ENCODE data around the gene CLMN. TPM values are rescaled to one million over a fixed set of nuclear protein-coding genes. Genes with fewer than 3 reads are reported as not detected.
"Not testable (repeated sequence)": the region's sequence is repeated elsewhere in the genome, so short reads cannot be mapped to it uniquely, and the experiment has no call there.

Gene CLMN
- total RNA-seq, 5 donors from 2014 or later (not counting 1 experiment from before 2014, with no cell fraction given), result 0.68 to 2.2 (median 0.99) TPM

DNA sequence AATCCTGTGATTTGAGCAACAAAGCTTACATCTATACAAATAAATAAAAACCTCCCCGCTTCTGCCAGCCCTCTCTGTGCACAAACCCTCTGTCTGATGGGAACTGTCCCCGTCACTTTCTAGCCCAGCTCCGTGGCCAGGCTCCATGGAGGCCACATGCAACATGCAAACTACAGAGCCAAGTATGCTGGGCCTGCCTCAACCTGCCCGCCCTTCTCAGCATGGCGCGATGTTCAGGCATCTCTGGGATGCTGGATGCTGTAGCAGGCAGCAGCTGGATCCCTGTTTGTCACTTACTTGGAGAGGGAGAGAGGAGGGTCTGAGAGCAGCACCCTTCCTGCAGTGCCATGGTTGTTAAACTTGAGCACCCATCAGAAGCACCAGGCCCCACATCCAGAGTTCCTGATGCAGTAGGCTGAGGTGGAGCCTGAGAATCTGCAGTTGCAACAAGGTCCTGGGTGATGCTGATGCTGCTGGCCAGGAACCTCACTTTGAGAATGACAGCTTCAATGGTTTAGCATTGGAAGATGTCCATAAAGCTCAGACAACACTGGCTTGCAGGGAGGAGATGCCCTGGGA, 32.4 kb downstream of the CLMN start:
- Mint-ChIP-seq H3K4me3 (no peak overlapping the region), H3K36me3 (no peaks in the 10 kb centered on the region)
- POLR2A ChIA-PET, result no interaction called here

DNA sequence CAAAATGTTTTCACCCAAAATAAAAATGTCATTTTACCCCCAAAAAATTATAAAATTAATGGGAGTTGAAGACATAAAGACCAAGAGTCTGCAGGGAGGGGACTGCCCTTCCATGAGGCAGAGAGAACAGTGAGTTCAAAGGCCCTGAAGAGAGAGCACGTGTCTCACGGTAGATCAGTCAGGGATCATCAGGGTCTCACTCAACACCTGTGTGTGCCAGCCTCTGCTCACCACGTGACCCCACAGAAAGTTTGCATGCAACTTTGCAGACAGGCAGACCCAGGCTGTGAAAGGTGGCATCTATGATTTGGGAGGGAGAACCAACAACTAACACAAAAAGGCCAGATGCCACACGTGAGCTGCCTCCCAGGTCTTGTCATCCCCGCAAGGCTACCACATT, 33.1 kb downstream of the CLMN start:
- Mint-ChIP-seq H3K36me3 (no peaks in the 10 kb centered on the region), H3K27ac (no peak overlapping the region), H3K9me3 (peaks cover 0 to 3% (median 0%) of the 10 kb centered on the region in 3 donors), H3K27me3 (peaks cover 10 to 19% of the 10 kb centered on the region in 2 donors), H3K4me1 (peaks cover 0 to 3% (median 0%) of the 10 kb centered on the region in 3 donors), H3K4me3 (no peak overlapping the region)
- no peak overlapping the region for H3K27ac ChIP-seq (ENCODE audit: low read length)
- ATAC-seq (replicated peaks in 1 of 4) (no peak), DNase-seq (no peak)
- H3K36me3 ChIP-seq (ENCODE audit: control insufficient read depth in 2 of 2, extremely low read depth in 1 of 2, insufficient read depth in 1 of 2, low read length in 1 of 2), result no peaks in the 10 kb centered on the region
- H3K4me3 ChIP-seq (ENCODE audit: control insufficient read depth in 1 of 2, extremely low read depth in 1 of 2, low read length in 1 of 2), result no peak overlapping the region
- 48% methylated on average over 3 of the region's 5 CpGs for WGBS (ENCODE audit: insufficient coverage)
- H3K9me3 ChIP-seq, result no peaks in the 10 kb centered on the region
- ChIA-PET CTCF (no interaction called here), POLR2A (no interaction called here)
- H3K27me3 ChIP-seq (replicated peaks in 1 of 2; ENCODE audit: control insufficient read depth in 2 of 2, extremely low read depth in 1 of 2, insufficient read depth in 2 of 2, low read length in 1 of 2), result peaks cover 0 to 37% of the 10 kb centered on the region in 2 experiments
- H3K4me1 ChIP-seq (ENCODE audit: control insufficient read depth in 1 of 2, extremely low read depth in 1 of 2, insufficient read depth in 2 of 2, low read length in 2 of 2), result no peaks in the 10 kb centered on the region

More for the DNA sequence above, 32.4 kb downstream of the CLMN start:
- DNase-seq (no peak), ATAC-seq (replicated peaks in 1 of 4) (no peak)
- no peaks in the 10 kb centered on the region for H3K9me3 ChIP-seq
- H3K36me3 ChIP-seq (ENCODE audit: control insufficient read depth in 2 of 2, extremely low read depth in 1 of 2, insufficient read depth in 1 of 2, low read length in 1 of 2), result no peaks in the 10 kb centered on the region
- H3K9me3 Mint-ChIP-seq, result peaks cover 0 to 3% (median 0%) of the 10 kb centered on the region in 3 donors
- no peak overlapping the region for H3K27ac Mint-ChIP-seq
- H3K27me3 ChIP-seq (replicated peaks in 1 of 2; ENCODE audit: control insufficient read depth in 2 of 2, extremely low read depth in 1 of 2, insufficient read depth in 2 of 2, low read length in 1 of 2), result peaks cover 0 to 39% of the 10 kb centered on the region in 2 experiments
- H3K27me3 Mint-ChIP-seq, result peaks cover 10 to 20% of the 10 kb centered on the region in 2 donors
- no peak overlapping the region for H3K27ac ChIP-seq (ENCODE audit: low read length)
- WGBS (ENCODE audit: insufficient coverage), result 88% methylated on average over 6 of the region's 6 CpGs
- H3K4me3 ChIP-seq (ENCODE audit: control insufficient read depth in 1 of 2, extremely low read depth in 1 of 2, low read length in 1 of 2), result no peak overlapping the region
- CTCF ChIA-PET, result no interaction called here
- H3K4me1 Mint-ChIP-seq, result peaks cover 0 to 3% (median 0%) of the 10 kb centered on the region in 3 donors
- no peaks in the 10 kb centered on the region for H3K4me1 ChIP-seq (ENCODE audit: control insufficient read depth in 1 of 2, extremely low read depth in 1 of 2, insufficient read depth in 2 of 2, low read length in 2 of 2)

DNA sequence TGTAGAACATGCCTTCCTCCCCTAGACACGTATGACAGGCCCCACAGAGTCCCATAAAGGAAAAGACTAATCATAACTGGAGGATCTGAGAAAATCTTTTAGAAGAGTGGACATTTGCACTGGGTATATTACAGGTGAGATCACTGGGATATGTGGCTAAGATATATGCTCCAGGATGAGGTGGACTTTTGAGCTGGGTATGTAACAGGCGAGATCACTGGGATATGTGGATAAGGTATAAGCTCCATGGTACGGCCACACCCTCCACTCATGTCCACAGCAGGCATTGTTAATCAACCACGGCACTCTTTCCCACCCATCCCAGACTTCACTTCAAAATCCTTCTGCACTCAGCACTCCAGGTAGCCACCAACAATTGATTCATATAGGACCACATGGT, 34.1 kb downstream of the CLMN start:
- no CpG with 5 or more reads among the region's 4 CpGs for WGBS (ENCODE audit: insufficient coverage)
- ATAC-seq (replicated peaks in 1 of 4), result no peak
- POLR2A ChIA-PET, result no interaction called here

GRCh38 chr14:95283802-95284201, 35.9 kb downstream of the CLMN start:
- H3K4me3 Mint-ChIP-seq; ATAC-seq (replicated peaks in 1 of 4); H3K27me3 Mint-ChIP-seq; H3K27ac Mint-ChIP-seq; H3K4me1 ChIP-seq (ENCODE audit: control insufficient read depth in 1 of 2, extremely low read depth in 1 of 2, insufficient read depth in 2 of 2, low read length in 2 of 2); H3K4me3 ChIP-seq (ENCODE audit: control insufficient read depth in 1 of 2, extremely low read depth in 1 of 2, low read length in 1 of 2); H3K36me3 ChIP-seq (ENCODE audit: control insufficient read depth in 2 of 2, extremely low read depth in 1 of 2, insufficient read depth in 1 of 2, low read length in 1 of 2); H3K9me3 ChIP-seq; H3K9me3 Mint-ChIP-seq; H3K27ac ChIP-seq (ENCODE audit: low read length); POLR2A ChIA-PET; H3K36me3 Mint-ChIP-seq; CTCF ChIA-PET; H3K4me1 Mint-ChIP-seq; DNase-seq: not testable (repeated sequence)
- WGBS (ENCODE audit: insufficient coverage), result 73% methylated on average over 2 of the region's 3 CpGs
- H3K27me3 ChIP-seq (replicated peaks in 1 of 2; ENCODE audit: control insufficient read depth in 2 of 2, extremely low read depth in 1 of 2, insufficient read depth in 2 of 2, low read length in 1 of 2), result peaks cover 0 to 14% of the 10 kb centered on the region in 2 experiments

More for the DNA sequence above, 34.1 kb downstream of the CLMN start:
- no peaks in the 10 kb centered on the region for H3K4me1 Mint-ChIP-seq
- no peak for DNase-seq
- peaks cover 10 to 13% of the 10 kb centered on the region in 2 donors for H3K27me3 Mint-ChIP-seq
- CTCF ChIA-PET, result no interaction called here
- H3K27me3 ChIP-seq (replicated peaks in 1 of 2; ENCODE audit: control insufficient read depth in 2 of 2, extremely low read depth in 1 of 2, insufficient read depth in 2 of 2, low read length in 1 of 2), result peaks cover 0 to 26% of the 10 kb centered on the region in 2 experiments
- H3K27ac ChIP-seq (ENCODE audit: low read length), result no peak overlapping the region
- no peak overlapping the region for H3K4me3 ChIP-seq (ENCODE audit: control insufficient read depth in 1 of 2, extremely low read depth in 1 of 2, low read length in 1 of 2)
- no peak overlapping the region for H3K27ac Mint-ChIP-seq
- no peaks in the 10 kb centered on the region for H3K36me3 ChIP-seq (ENCODE audit: control insufficient read depth in 2 of 2, extremely low read depth in 1 of 2, insufficient read depth in 1 of 2, low read length in 1 of 2)
- H3K9me3 ChIP-seq, result no peaks in the 10 kb centered on the region
- H3K4me3 Mint-ChIP-seq, result no peak overlapping the region
- H3K9me3 Mint-ChIP-seq, result peaks cover 0 to 3% (median 0%) of the 10 kb centered on the region in 3 donors
- no peaks in the 10 kb centered on the region for H3K4me1 ChIP-seq (ENCODE audit: control insufficient read depth in 1 of 2, extremely low read depth in 1 of 2, insufficient read depth in 2 of 2, low read length in 2 of 2)
- H3K36me3 Mint-ChIP-seq, result no peaks in the 10 kb centered on the region

DNA sequence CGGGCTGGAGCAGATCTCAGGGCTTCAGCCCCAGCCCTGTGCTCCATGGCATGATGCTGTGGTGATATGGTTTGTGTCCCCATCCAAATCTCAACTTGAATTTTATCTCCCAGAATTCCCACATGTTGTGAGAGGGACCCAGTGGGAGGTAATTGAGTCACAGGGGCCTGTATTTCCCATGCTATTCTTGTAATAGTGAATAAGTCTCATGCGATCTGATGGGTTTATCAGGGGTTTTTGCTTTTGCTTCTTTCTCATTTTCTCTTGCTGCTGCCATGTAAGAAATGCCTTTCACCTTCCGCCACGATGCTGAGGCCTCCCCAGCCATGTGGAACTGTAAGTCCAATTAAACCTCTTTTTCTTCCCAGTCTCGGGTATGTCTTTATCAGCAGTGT, 36.7 kb downstream of the CLMN start:
- H3K4me3 ChIP-seq (ENCODE audit: control insufficient read depth in 1 of 2, extremely low read depth in 1 of 2, low read length in 1 of 2); H3K4me1 Mint-ChIP-seq; H3K36me3 ChIP-seq (ENCODE audit: control insufficient read depth in 2 of 2, extremely low read depth in 1 of 2, insufficient read depth in 1 of 2, low read length in 1 of 2); CTCF ChIA-PET; H3K36me3 Mint-ChIP-seq; H3K9me3 Mint-ChIP-seq; ATAC-seq (replicated peaks in 1 of 4); H3K4me1 ChIP-seq (ENCODE audit: control insufficient read depth in 1 of 2, extremely low read depth in 1 of 2, insufficient read depth in 2 of 2, low read length in 2 of 2); H3K27me3 Mint-ChIP-seq; H3K27ac Mint-ChIP-seq; H3K9me3 ChIP-seq; H3K27ac ChIP-seq (ENCODE audit: low read length); POLR2A ChIA-PET; DNase-seq; H3K4me3 Mint-ChIP-seq: not testable (repeated sequence)
- H3K27me3 ChIP-seq (replicated peaks in 1 of 2; ENCODE audit: control insufficient read depth in 2 of 2, extremely low read depth in 1 of 2, insufficient read depth in 2 of 2, low read length in 1 of 2), result peaks cover 0 to 11% of the 10 kb centered on the region in 2 experiments
- no CpG with 5 or more reads among the region's 5 CpGs for WGBS (ENCODE audit: insufficient coverage)

GRCh38 chr14:95282354-95282985, 37.2 kb downstream of the CLMN start:
- WGBS (ENCODE audit: insufficient coverage), result 42% methylated on average over 2 of the region's 2 CpGs
- ChIA-PET POLR2A (no interaction called here), CTCF (no interaction called here)
- Mint-ChIP-seq H3K4me3 (no peak overlapping the region), H3K27me3 (peaks cover 0 to 4% of the 10 kb centered on the region in 2 donors), H3K36me3 (no peaks in the 10 kb centered on the region), H3K9me3 (no peaks in the 10 kb centered on the region), H3K27ac (no peak overlapping the region), H3K4me1 (no peaks in the 10 kb centered on the region)
- Histone ChIP-seq H3K4me1 (ENCODE audit: control insufficient read depth in 1 of 2, extremely low read depth in 1 of 2, insufficient read depth in 2 of 2, low read length in 2 of 2) (no peaks in the 10 kb centered on the region), H3K4me3 (ENCODE audit: control insufficient read depth in 1 of 2, extremely low read depth in 1 of 2, low read length in 1 of 2) (no peak overlapping the region), H3K27me3 (replicated peaks in 1 of 2; ENCODE audit: control insufficient read depth in 2 of 2, extremely low read depth in 1 of 2, insufficient read depth in 2 of 2, low read length in 1 of 2) (peaks cover 0 to 10% of the 10 kb centered on the region in 2 experiments), H3K27ac (ENCODE audit: low read length) (no peak overlapping the region), H3K9me3 (no peaks in the 10 kb centered on the region), H3K36me3 (ENCODE audit: control insufficient read depth in 2 of 2, extremely low read depth in 1 of 2, insufficient read depth in 1 of 2, low read length in 1 of 2) (no peaks in the 10 kb centered on the region)
- no peak for DNase-seq
- no peak for ATAC-seq (replicated peaks in 1 of 4)

Data from T-cell (primary cell).